A549 (cell line): Measurements from ENCODE around the gene CD164L2. TPM values are rescaled to one million over a fixed set of nuclear protein-coding genes. Genes with fewer than 3 reads are reported as not detected.

ENCODE experiments used
- ATAC-seq, 2 experiments: fragments of 200-7000 bp in 1 of 2; fragments of >200 bp in 1 of 2; cut with Nextera tagmentation in 1 of 2; cut with Tn5 transposase in 1 of 2; 3 replicates each; pipeline versions ENCODE4 v1.8.0 to v1.9.1; 2018 to 2020; ENCODE audit warnings: mild to moderate bottlenecking in 1 of 2, moderate library complexity in 1 of 2
- CTCF ChIA-PET: fragments of 300-600 bp; sonication (Branson Sonifier 250); formaldehyde crosslinking; extraction: SDS; loops from one replicate; lab custom pipeline; 2021; ENCODE audit warnings: antibody characterized with exemption, inconsistent platforms; lab: Yijun Ruan, JAX
- POLR2A ChIA-PET: fragments of 350-600 bp; formaldehyde crosslinking; extraction: SDS; loops from one replicate; lab custom pipeline; 2021; ENCODE audit warnings: antibody characterized with exemption, inconsistent platforms; lab: Yijun Ruan, JAX
- DNase-seq, 2 experiments: peaks; one replicate each; pipeline versions ENCODE4 v3.0.0 to v3.0.0-alpha.2; 2011 to 2016; ENCODE audit warnings: low read depth in 1 of 2, low spot score in 1 of 2
- FAIRE-seq: peaks from 2 replicates; lab custom pipeline; 2011; peaks lifted over from hg19 to GRCh38; lab: Jason Lieb, UNC
- H3K27ac ChIP-seq, 2 experiments: fragments of >200 bp; sonication (Bioruptor Twin); formaldehyde crosslinking; 3 replicates each; pipeline ENCODE4 v1.5.1; 2016 to 2017
- H3K4me1 ChIP-seq: fragments of >200 bp; sonication (Bioruptor Twin); formaldehyde crosslinking; 3 replicates; pipeline ENCODE4 v1.6.1; 2016
- H3K4me2 ChIP-seq: fragments of >200 bp; sonication (Bioruptor Twin); formaldehyde crosslinking; 3 replicates; pipeline ENCODE4 v1.6.1; 2016
- H3K4me3 ChIP-seq: fragments of >200 bp; sonication (Bioruptor Twin); formaldehyde crosslinking; 3 replicates; pipeline ENCODE4 v1.5.1; 2016
- H3K9me3 ChIP-seq: fragments of >200 bp; sonication (Bioruptor Twin); formaldehyde crosslinking; 3 replicates; pipeline ENCODE4 v1.6.1; 2016
- BHLHE40 ChIP-seq: IDR thresholded peaks from 2 replicates; pipeline ENCODE4 v1.6.1; 2012; ENCODE audit warnings: low read depth, low read length, inconsistent platforms
- CHD4 ChIP-seq: fragments of 200-600 bp; sonication (generic); IDR thresholded peaks from 2 replicates; pipeline ENCODE4 v1.6.1; 2016; ENCODE audit warnings: antibody characterized with exemption, mild to moderate bottlenecking, borderline replicate concordance
- EHF ChIP-seq: fragments of 250-450 bp; sonication (Bioruptor Pico); IDR thresholded peaks from 2 replicates; pipeline ENCODE4 v1.5.0; 2020; ENCODE audit warnings: mild to moderate bottlenecking
- EHMT2 ChIP-seq: fragments of 200-600 bp; sonication (generic); IDR thresholded peaks from 2 replicates; pipeline ENCODE4 v1.6.1; 2016; ENCODE audit warnings: antibody characterized with exemption, low read depth, mild to moderate bottlenecking, moderate library complexity
- HOXA7 ChIP-seq: fragments of 250-450 bp; sonication (Bioruptor Pico); IDR thresholded peaks from 2 replicates; pipeline ENCODE4 v1.5.0; 2020; ENCODE audit warnings: mild to moderate bottlenecking, moderate library complexity
- JUNB ChIP-seq: fragments of >200 bp; sonication (Bioruptor Twin); formaldehyde crosslinking; IDR thresholded peaks from 2 replicates; pipeline ENCODE4 v1.6.1; 2016
- KDM1A ChIP-seq: fragments of 200-600 bp; sonication (generic); IDR thresholded peaks from 2 replicates; pipeline ENCODE4 v1.6.1; 2016; ENCODE audit warnings: low read depth, mild to moderate bottlenecking
- KDM5A ChIP-seq: fragments of 200-600 bp; sonication (generic); IDR thresholded peaks from 2 replicates; pipeline ENCODE4 v1.6.1; 2016; ENCODE audit warnings: antibody characterized with exemption, mild to moderate bottlenecking
- MAFK ChIP-seq: fragments of 450-650 bp; IDR thresholded peaks from 2 replicates; pipeline ENCODE4 v1.6.1; 2014; ENCODE audit not compliant: partially characterized antibody
- MAZ ChIP-seq: fragments of 150-350 bp; IDR thresholded peaks from 2 replicates; pipeline ENCODE4 v1.6.1; 2014; ENCODE audit warnings: antibody characterized with exemption, low read depth, low read length, borderline replicate concordance
- NR3C1 ChIP-seq: fragments of >200 bp; sonication (Bioruptor Twin); formaldehyde crosslinking; IDR thresholded peaks from 3 replicates; pipeline ENCODE4 v1.6.1; 2017
- PHF8 ChIP-seq: fragments of 200-600 bp; sonication (generic); IDR thresholded peaks from 2 replicates; pipeline ENCODE4 v1.6.1; 2016; ENCODE audit warnings: low read depth, mild to moderate bottlenecking, antibody characterized with exemption, moderate library complexity, borderline replicate concordance
- POLR2AphosphoS2 ChIP-seq: conservative IDR thresholded peaks from 2 replicates; pipeline ENCODE4 v1.6.1; 2012; ENCODE audit warnings: low read length, improper control_type of control experiment, inconsistent platforms
- ZFP36 ChIP-seq: fragments of 450-650 bp; IDR thresholded peaks from 2 replicates; pipeline ENCODE4 v1.6.1; 2014; ENCODE audit warnings: borderline replicate concordance; ENCODE audit not compliant: partially characterized antibody
- ZNF302 ChIP-seq: fragments of 250-450 bp; sonication (Bioruptor Pico); IDR thresholded peaks from 2 replicates; pipeline ENCODE4 v1.9.0; 2021; ENCODE audit warnings: inconsistent platforms, mild to moderate bottlenecking, moderate library complexity
- WGBS: methylation state at CpG from one replicate; pipeline ENCODE4 v1.1.6; 2017; ENCODE audit errors: missing lambda C conversion rate; 5-methylcytosine and 5-hydroxymethylcytosine counted together
- polyA plus RNA-seq, 4 experiments: library from polyadenylated mRNA; depleted of rRNA in 3 of 4; stranded (reverse); fragments of >200 nt; fragmentation: RNase III in 1 of 4; extraction: RNeasy Plus Mini Kit Qiagen cat#74134 plus additional on column Dnase treatment in 1 of 4; gene quantifications; 2 replicates in 3 of 4; 3 replicates in 1 of 4; pipeline ENCODE4 v1.2.3, GENCODE V29; 2011 to 2017
- TF ChIP-seq, protein P1 (sequence below): fragments of 250-450 bp; sonication (Bioruptor Pico); IDR thresholded peaks from 2 replicates; pipeline ENCODE4 v1.5.0; 2021; ENCODE audit warnings: mild to moderate bottlenecking, moderate library complexity, borderline replicate concordance
- TF ChIP-seq, protein P2 (sequence below): fragments of 150-350 bp; IDR thresholded peaks from 2 replicates; pipeline ENCODE4 v1.6.1; 2014; ENCODE audit warnings: low read depth, mild to moderate bottlenecking, low read length
- TF ChIP-seq, protein P3 (sequence below): fragments of >200 bp; sonication (Bioruptor Twin); formaldehyde crosslinking; IDR thresholded peaks from 3 replicates; pipeline ENCODE4 v1.6.1; 2016
- TF ChIP-seq, protein P4 (sequence below): IDR thresholded peaks from 2 replicates; pipeline ENCODE4 v1.6.1; 2012
- TF ChIP-seq, protein P5 (sequence below): IDR thresholded peaks from 2 replicates; pipeline ENCODE4 v1.6.1; 2012
- TF ChIP-seq, protein P6 (sequence below): fragments of >200 bp; sonication (Bioruptor Twin); formaldehyde crosslinking; IDR thresholded peaks from 3 replicates; pipeline ENCODE4 v1.5.1; 2016

CD164L2 gene
- polyA plus RNA-seq, 2 of the 4 experiments (the other 2 are of a cell fraction), result not detected

DNA sequence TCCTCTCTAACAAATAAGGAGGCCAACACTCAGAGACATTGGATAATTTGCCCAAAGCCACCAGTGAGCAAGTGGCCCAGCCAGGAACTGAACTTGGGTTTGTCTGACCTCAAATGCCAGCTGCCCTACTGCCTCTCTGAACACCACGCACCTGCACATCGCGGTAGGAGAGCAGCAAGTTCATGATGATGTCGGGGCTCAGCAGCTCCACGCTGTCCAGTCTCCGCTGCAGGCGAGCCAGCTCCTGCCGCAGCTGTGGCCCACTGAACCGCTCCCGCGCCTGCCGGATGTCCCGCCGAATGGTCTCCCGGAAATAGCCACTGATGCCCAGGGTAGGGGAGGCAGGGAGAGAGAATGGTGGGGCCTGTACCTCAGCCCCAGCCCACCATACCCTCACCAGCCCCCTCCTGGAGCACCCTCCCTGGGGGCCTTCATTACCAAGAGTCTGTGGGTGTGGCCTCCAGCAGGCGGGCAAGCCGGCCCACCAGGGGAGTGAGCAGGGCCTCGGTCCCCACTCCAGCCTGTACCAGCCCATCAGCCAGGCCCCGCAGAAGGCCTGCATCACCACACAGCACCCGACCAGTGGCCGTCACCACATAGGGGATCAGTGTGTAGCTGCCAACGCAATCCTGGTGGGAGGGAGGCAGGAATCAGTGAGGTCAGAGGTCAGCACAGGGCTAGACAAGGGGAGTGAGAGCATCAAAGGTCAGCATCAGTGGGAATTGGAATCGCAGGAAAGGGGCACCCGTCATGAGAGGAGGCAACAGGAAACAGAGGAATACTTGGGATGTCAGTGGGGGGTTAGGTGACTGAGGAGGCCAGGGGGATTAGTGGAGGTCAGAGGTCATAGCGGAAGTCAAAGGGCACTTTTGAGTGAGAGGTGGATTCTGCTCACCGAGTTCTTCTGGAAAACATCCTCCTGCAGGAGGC, 19.1 kb downstream of the CD164L2 start (continued):
- TF ChIP-seq, protein P1, sequence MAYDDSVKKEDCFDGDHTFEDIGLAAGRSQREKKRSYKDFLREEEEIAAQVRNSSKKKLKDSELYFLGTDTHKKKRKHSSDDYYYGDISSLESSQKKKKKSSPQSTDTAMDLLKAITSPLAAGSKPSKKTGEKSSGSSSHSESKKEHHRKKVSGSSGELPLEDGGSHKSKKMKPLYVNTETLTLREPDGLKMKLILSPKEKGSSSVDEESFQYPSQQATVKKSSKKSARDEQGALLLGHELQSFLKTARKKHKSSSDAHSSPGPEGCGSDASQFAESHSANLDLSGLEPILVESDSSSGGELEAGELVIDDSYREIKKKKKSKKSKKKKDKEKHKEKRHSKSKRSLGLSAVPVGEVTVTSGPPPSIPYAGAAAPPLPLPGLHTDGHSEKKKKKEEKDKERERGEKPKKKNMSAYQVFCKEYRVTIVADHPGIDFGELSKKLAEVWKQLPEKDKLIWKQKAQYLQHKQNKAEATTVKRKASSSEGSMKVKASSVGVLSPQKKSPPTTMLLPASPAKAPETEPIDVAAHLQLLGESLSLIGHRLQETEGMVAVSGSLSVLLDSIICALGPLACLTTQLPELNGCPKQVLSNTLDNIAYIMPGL (CRISPR knock-in tag), result no peak
- TF ChIP-seq KDM5A (no peak), NR3C1 (no peak), BHLHE40 (no peak)

DNA sequence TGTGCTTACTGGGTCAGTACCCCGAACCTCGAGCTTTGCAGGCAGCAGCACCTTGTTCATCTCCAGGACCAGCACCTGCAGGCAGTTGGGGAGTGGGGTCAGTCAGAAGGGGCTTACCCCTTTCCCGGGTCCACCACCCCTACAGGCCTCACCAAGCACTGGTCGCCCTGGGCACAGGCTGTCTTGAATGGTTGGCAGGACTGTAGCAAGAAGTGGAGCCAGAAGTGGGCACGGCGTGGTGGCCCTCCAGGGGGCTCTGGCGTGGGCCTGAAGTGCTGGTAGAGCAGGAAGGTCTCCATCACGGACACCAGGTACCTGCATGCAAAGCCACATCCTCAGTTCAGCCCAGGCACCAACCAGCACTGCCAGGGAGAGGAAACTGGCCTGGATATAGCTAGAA, 21.6 kb downstream of the CD164L2 start:
- POLR2A ChIA-PET, result no interaction called here
- DNase-seq (no peak), FAIRE-seq (no peak), ATAC-seq (no peak)
- no peaks in the 10 kb centered on the region for H3K9me3 ChIP-seq
- WGBS, result 79% methylated on average over 7 of the region's 8 CpGs
- TF ChIP-seq, protein P2, sequence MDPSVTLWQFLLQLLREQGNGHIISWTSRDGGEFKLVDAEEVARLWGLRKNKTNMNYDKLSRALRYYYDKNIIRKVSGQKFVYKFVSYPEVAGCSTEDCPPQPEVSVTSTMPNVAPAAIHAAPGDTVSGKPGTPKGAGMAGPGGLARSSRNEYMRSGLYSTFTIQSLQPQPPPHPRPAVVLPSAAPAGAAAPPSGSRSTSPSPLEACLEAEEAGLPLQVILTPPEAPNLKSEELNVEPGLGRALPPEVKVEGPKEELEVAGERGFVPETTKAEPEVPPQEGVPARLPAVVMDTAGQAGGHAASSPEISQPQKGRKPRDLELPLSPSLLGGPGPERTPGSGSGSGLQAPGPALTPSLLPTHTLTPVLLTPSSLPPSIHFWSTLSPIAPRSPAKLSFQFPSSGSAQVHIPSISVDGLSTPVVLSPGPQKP, result no peak
- TF ChIP-seq KDM1A (no peak), NR3C1 (no peak)
- TF ChIP-seq, protein P3, sequence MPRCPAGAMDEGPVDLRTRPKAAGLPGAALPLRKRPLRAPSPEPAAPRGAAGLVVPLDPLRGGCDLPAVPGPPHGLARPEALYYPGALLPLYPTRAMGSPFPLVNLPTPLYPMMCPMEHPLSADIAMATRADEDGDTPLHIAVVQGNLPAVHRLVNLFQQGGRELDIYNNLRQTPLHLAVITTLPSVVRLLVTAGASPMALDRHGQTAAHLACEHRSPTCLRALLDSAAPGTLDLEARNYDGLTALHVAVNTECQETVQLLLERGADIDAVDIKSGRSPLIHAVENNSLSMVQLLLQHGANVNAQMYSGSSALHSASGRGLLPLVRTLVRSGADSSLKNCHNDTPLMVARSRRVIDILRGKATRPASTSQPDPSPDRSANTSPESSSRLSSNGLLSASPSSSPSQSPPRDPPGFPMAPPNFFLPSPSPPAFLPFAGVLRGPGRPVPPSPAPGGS, result no peak
- TF ChIP-seq, protein P4, sequence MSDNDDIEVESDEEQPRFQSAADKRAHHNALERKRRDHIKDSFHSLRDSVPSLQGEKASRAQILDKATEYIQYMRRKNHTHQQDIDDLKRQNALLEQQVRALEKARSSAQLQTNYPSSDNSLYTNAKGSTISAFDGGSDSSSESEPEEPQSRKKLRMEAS, result no peak
- TF ChIP-seq, all 56 proteins: peak for 0
- Histone ChIP-seq H3K27ac (no peak overlapping the region), H3K4me2 (no peak overlapping the region), H3K4me1 (peaks cover 7% of the 10 kb centered on the region), H3K4me3 (no peak overlapping the region)
- CTCF ChIA-PET, result interaction anchor here (1.2 to 2.6 kb wide), 6 partner anchors 10 to 244 kb away, joined by 3 to 9 read pairs (median 4); no protein-coding TSS in a partner anchor

DNA sequence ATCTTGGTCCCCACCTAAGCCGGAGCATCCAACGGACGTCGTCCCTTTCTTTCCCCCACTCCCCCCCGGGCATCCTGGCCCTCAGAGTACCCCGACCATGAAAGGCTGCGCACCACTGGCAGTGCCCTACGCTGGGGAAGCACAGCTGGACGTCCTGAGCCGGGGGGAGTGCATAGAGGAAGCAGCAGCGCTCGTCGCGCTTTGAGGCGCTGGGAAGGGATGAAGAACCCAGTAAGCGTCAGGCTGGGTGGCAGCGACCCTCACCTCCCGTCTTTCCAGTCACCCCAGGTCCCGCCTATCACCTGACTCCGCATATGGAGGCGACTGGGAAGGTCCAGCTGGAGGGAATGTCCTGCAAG, 22.1 kb downstream of the CD164L2 start:
- DNase-seq (no peak), ATAC-seq (no peak), FAIRE-seq (no peak)
- H3K4me3 ChIP-seq, result no peak overlapping the region
- no peak overlapping the region for H3K4me2 ChIP-seq
- H3K9me3 ChIP-seq, result no peaks in the 10 kb centered on the region
- H3K4me1 ChIP-seq, result peaks cover 7% of the 10 kb centered on the region
- POLR2A ChIA-PET, result no interaction called here
- WGBS, result 98% methylated on average over 21 of the region's 21 CpGs
- H3K27ac ChIP-seq, result no peak overlapping the region
- TF ChIP-seq MAZ, result no peak
- TF ChIP-seq, protein P5, sequence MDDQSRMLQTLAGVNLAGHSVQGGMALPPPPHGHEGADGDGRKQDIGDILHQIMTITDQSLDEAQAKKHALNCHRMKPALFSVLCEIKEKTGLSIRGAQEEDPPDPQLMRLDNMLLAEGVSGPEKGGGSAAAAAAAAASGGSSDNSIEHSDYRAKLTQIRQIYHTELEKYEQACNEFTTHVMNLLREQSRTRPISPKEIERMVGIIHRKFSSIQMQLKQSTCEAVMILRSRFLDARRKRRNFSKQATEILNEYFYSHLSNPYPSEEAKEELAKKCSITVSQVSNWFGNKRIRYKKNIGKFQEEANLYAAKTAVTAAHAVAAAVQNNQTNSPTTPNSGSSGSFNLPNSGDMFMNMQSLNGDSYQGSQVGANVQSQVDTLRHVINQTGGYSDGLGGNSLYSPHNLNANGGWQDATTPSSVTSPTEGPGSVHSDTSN, result no peak
- TF ChIP-seq, protein P3, result no peak
- TF ChIP-seq, protein P6, sequence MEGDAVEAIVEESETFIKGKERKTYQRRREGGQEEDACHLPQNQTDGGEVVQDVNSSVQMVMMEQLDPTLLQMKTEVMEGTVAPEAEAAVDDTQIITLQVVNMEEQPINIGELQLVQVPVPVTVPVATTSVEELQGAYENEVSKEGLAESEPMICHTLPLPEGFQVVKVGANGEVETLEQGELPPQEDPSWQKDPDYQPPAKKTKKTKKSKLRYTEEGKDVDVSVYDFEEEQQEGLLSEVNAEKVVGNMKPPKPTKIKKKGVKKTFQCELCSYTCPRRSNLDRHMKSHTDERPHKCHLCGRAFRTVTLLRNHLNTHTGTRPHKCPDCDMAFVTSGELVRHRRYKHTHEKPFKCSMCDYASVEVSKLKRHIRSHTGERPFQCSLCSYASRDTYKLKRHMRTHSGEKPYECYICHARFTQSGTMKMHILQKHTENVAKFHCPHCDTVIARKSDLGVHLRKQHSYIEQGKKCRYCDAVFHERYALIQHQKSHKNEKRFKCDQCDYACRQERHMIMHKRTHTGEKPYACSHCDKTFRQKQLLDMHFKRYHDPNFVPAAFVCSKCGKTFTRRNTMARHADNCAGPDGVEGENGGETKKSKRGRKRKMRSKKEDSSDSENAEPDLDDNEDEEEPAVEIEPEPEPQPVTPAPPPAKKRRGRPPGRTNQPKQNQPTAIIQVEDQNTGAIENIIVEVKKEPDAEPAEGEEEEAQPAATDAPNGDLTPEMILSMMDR, result no peak
- TF ChIP-seq HOXA7, result no peak
- no peak for TF ChIP-seq EHF
- TF ChIP-seq, protein P1 (CRISPR knock-in tag), result no peak
- TF ChIP-seq EHMT2, result no peak
- TF ChIP-seq MAFK, result no peak
- TF ChIP-seq CHD4, result no peak
- TF ChIP-seq NR3C1, result no peak
- no peak for TF ChIP-seq JUNB
- no peak for TF ChIP-seq ZNF302
- TF ChIP-seq PHF8, result no peak
- no peak for TF ChIP-seq POLR2AphosphoS2
- TF ChIP-seq ZFP36, result no peak
- CTCF ChIA-PET, result interaction anchor here (0.7 to 2.6 kb wide), 5 partner anchors 10 to 245 kb away, joined by 3 to 9 read pairs (median 3); no protein-coding TSS in a partner anchor
